ENCODE results near the gene RBM34.

RBM34 gene

GRCh38 chr1:235108185-235108593 is 52.9 kb downstream of the RBM34 start:
- H3K27me3 ChIP-seq (ENCODE audit: insufficient read depth, poor library complexity, severe bottlenecking), result no peaks in the 10 kb centered on the region
- ATAC-seq (ENCODE audit: low read depth), result no peak
- no peak overlapping the region for H3K4me3 ChIP-seq (ENCODE audit: severe bottlenecking)
- no peaks in the 10 kb centered on the region for H3K9me3 ChIP-seq (ENCODE audit: severe bottlenecking)
- no peak for TF ChIP-seq CTCF (IDR thresholded peaks at IDR 0.05; ENCODE audit: poor library complexity, severe bottlenecking)
- H3K27ac ChIP-seq (ENCODE audit: poor library complexity, severe bottlenecking), result no peak overlapping the region
- peaks cover 41% of the 10 kb centered on the region for H3K36me3 ChIP-seq (ENCODE audit: low read depth)
- no peak for DNase-seq (ENCODE audit: low spot score)
- peaks cover 3% of the 10 kb centered on the region for H3K4me1 ChIP-seq (ENCODE audit: insufficient read depth, poor library complexity, severe bottlenecking)

- no peaks in the 10 kb centered on the region for H3K9me3 ChIP-seq (ENCODE audit: severe bottlenecking)
- no peak overlapping the region for H3K4me3 ChIP-seq (ENCODE audit: severe bottlenecking)
- ATAC-seq (ENCODE audit: low read depth) (no peak), DNase-seq (ENCODE audit: low spot score) (no peak)
- no peak for TF ChIP-seq CTCF (IDR thresholded peaks at IDR 0.05; ENCODE audit: poor library complexity, severe bottlenecking)
- no peaks in the 10 kb centered on the region for H3K27me3 ChIP-seq (ENCODE audit: insufficient read depth, poor library complexity, severe bottlenecking)
- H3K36me3 ChIP-seq (ENCODE audit: low read depth), result peaks cover 35% of the 10 kb centered on the region
- peaks cover 3% of the 10 kb centered on the region for H3K4me1 ChIP-seq (ENCODE audit: insufficient read depth, poor library complexity, severe bottlenecking)
- no peak overlapping the region for H3K27ac ChIP-seq (ENCODE audit: poor library complexity, severe bottlenecking)
Observed at GRCh38 chr1:235107368-235108184, 53.5 kb downstream of the RBM34 start.

GRCh38 chr1:235106457-235106856 is 54.6 kb downstream of the RBM34 start:
- H3K4me1 ChIP-seq (ENCODE audit: insufficient read depth, poor library complexity, severe bottlenecking), result peaks cover 3% of the 10 kb centered on the region
- ATAC-seq (ENCODE audit: low read depth) (no peak), DNase-seq (ENCODE audit: low spot score) (no peak)
- no peak for TF ChIP-seq CTCF (IDR thresholded peaks at IDR 0.05; ENCODE audit: poor library complexity, severe bottlenecking)
- peaks cover 24% of the 10 kb centered on the region for H3K36me3 ChIP-seq (ENCODE audit: low read depth)
- no peaks in the 10 kb centered on the region for H3K27me3 ChIP-seq (ENCODE audit: insufficient read depth, poor library complexity, severe bottlenecking)
- no peak overlapping the region for H3K4me3 ChIP-seq (ENCODE audit: severe bottlenecking)
- no peak overlapping the region for H3K27ac ChIP-seq (ENCODE audit: poor library complexity, severe bottlenecking)
- H3K9me3 ChIP-seq (ENCODE audit: severe bottlenecking), result no peaks in the 10 kb centered on the region

- Histone ChIP-seq H3K9me3 (ENCODE audit: severe bottlenecking) (no peaks in the 10 kb centered on the region), H3K4me1 (ENCODE audit: insufficient read depth, poor library complexity, severe bottlenecking) (peaks cover 3% of the 10 kb centered on the region), H3K27ac (ENCODE audit: poor library complexity, severe bottlenecking) (no peak overlapping the region), H3K27me3 (ENCODE audit: insufficient read depth, poor library complexity, severe bottlenecking) (no peaks in the 10 kb centered on the region), H3K4me3 (ENCODE audit: severe bottlenecking) (no peak overlapping the region), H3K36me3 (ENCODE audit: low read depth) (peaks cover 13% of the 10 kb centered on the region)
- TF ChIP-seq CTCF (IDR thresholded peaks at IDR 0.05; ENCODE audit: poor library complexity, severe bottlenecking), result no peak
- ATAC-seq (ENCODE audit: low read depth), result no peak
- DNase-seq (ENCODE audit: low spot score), result no peak
Observed at GRCh38 chr1:235105051-235106043, 55.7 kb downstream of the RBM34 start.
